SU-DHL-6 (cell line): ENCODE data around the gene PQBP1.

Source experiments
- CTCF ChIP-seq: fragments of 200-600 bp; sonication (generic); IDR thresholded peaks from one replicate; pipeline ENCODE4 v1.5.1; 2017; ENCODE audit warnings: antibody characterized with exemption, mild to moderate bottlenecking, low read length, moderate library complexity; ENCODE audit not compliant: insufficient read depth, poor library complexity, severe bottlenecking
- EZH2phosphoT487 ChIP-seq: fragments of 200-600 bp; sonication (generic), shearing (Covaris generic); conservative IDR thresholded peaks from 2 replicates; pipeline ENCODE4 v1.6.1; 2018; ENCODE audit warnings: mild to moderate bottlenecking, antibody characterized with exemption, low read length, moderate library complexity, mixed read lengths

GRCh38 chrX:48908600-48908999 is 10.9 kb downstream of the PQBP1 start:
- TF ChIP-seq CTCF (no peak), EZH2phosphoT487 (no peak)
